Measurements from ENCODE around the gene BLM. TPM values are rescaled to one million over a fixed set of nuclear protein-coding genes. Genes with fewer than 3 reads are reported as not detected.

BLM gene
- total RNA-seq, 1 experiment from 2014 or later = 24.6 TPM

GRCh38 chr15:90857337-90857736 is 140.2 kb downstream of the BLM start:
- H3K9ac ChIP-seq (ENCODE audit: low read length) = no peak overlapping the region
- no peak overlapping the region for H3K27ac ChIP-seq (ENCODE audit: low read depth, low read length)
- DNase-seq (ENCODE audit: low read depth, low spot score) = no peak
- H3K4me1 ChIP-seq (ENCODE audit: control insufficient read depth in 1 of 2, insufficient read depth in 2 of 2, low read length in 2 of 2) = peaks cover 16 to 38% of the 10 kb centered on the region in 2 experiments
- ChIA-PET CTCF (no interaction called here), RAD21 (ENCODE audit: low non-redundant PET in 1 of 2, low total read pairs in 2 of 2, uncharacterized antibody in 2 of 2, unreplicated experiment in 2 of 2) (no interaction called here), POLR2A (no interaction called here)
- no TSS peak for BruUV-seq (replicated peaks)
- TF ChIP-seq CBX3 (IDR thresholded peaks at IDR 0.05; ENCODE audit: low read depth) = no peak
- no peak for TF ChIP-seq SRF (IDR thresholded peaks at IDR 0.05; ENCODE audit: low read depth)
- no peak for TF ChIP-seq YY1 (IDR thresholded peaks at IDR 0.05; ENCODE audit: extremely low read depth, insufficient replicate concordance, low read depth, low read length)
- TF ChIP-seq FOSL1 (IDR thresholded peaks at IDR 0.05; ENCODE audit: low read depth) = no peak
- TF ChIP-seq POLR2AphosphoS5 (IDR thresholded peaks at IDR 0.05; ENCODE audit: low read depth, low read length) = no peak
- TF ChIP-seq JUND (IDR thresholded peaks at IDR 0.05) = no peak
- H4K20me1 ChIP-seq (ENCODE audit: insufficient read depth) = no peaks in the 10 kb centered on the region
- no peak for ATAC-seq
- H3K4me3 ChIP-seq (replicated peaks in 1 of 2; ENCODE audit: low read depth in 1 of 2, low read length in 2 of 2) = no peak overlapping the region
- no peaks in the 10 kb centered on the region for H3K79me2 ChIP-seq (ENCODE audit: insufficient read depth, low read length)
- intact Hi-C loops (cut with micrococcal nuclease) = no loop called here
- no peak overlapping the region for H3K4me2 ChIP-seq (ENCODE audit: low read length)
- no peaks in the 10 kb centered on the region for H3K36me3 ChIP-seq (ENCODE audit: control insufficient read depth in 1 of 2, insufficient read depth in 2 of 2, low read length in 2 of 2)
- H3K9me3 ChIP-seq (ENCODE audit: control insufficient read depth in 1 of 2, insufficient read depth in 1 of 2, low read depth in 1 of 2, low read length in 2 of 2) = no peaks in the 10 kb centered on the region
- no peak overlapping the region for H2AFZ ChIP-seq (ENCODE audit: low read depth, low read length, poor library complexity, severe bottlenecking)
- H3K9me2 ChIP-seq (ENCODE audit: insufficient read depth) = no peaks in the 10 kb centered on the region
- peaks cover 8% of the 10 kb centered on the region; the same call in 1 of the 2 replicates for H3K27me3 ChIP-seq (ENCODE audit: insufficient read depth, low read length)

GRCh38 chr15:90857883-90858443 is 140.8 kb downstream of the BLM start:
- H3K9me3 ChIP-seq (ENCODE audit: control insufficient read depth in 1 of 2, insufficient read depth in 1 of 2, low read depth in 1 of 2, low read length in 2 of 2) = no peaks in the 10 kb centered on the region
- no TSS peak for BruUV-seq (replicated peaks)
- ChIA-PET POLR2A (no interaction called here), RAD21 (ENCODE audit: low non-redundant PET in 1 of 2, low total read pairs in 2 of 2, uncharacterized antibody in 2 of 2, unreplicated experiment in 2 of 2) (no interaction called here), CTCF (no interaction called here)
- H3K27ac ChIP-seq (ENCODE audit: low read depth, low read length) = no peak overlapping the region
- no peak overlapping the region for H3K4me2 ChIP-seq (ENCODE audit: low read length)
- H3K36me3 ChIP-seq (ENCODE audit: control insufficient read depth in 1 of 2, insufficient read depth in 2 of 2, low read length in 2 of 2) = no peaks in the 10 kb centered on the region
- H3K4me1 ChIP-seq (ENCODE audit: control insufficient read depth in 1 of 2, insufficient read depth in 2 of 2, low read length in 2 of 2) = peaks cover 16 to 33% of the 10 kb centered on the region in 2 experiments
- no peaks in the 10 kb centered on the region for H3K9me2 ChIP-seq (ENCODE audit: insufficient read depth)
- no peak for DNase-seq (ENCODE audit: low read depth, low spot score)
- H3K27me3 ChIP-seq (ENCODE audit: insufficient read depth, low read length) = peaks cover 8% of the 10 kb centered on the region; the same call in 1 of the 2 replicates
- ATAC-seq = no peak
- no peak overlapping the region for H3K4me3 ChIP-seq (replicated peaks in 1 of 2; ENCODE audit: low read depth in 1 of 2, low read length in 2 of 2)
- H4K20me1 ChIP-seq (ENCODE audit: insufficient read depth) = no peaks in the 10 kb centered on the region
- H3K79me2 ChIP-seq (ENCODE audit: insufficient read depth, low read length) = no peaks in the 10 kb centered on the region
- intact Hi-C loops (cut with micrococcal nuclease) = no loop called here
- H2AFZ ChIP-seq (ENCODE audit: low read depth, low read length, poor library complexity, severe bottlenecking) = no peak overlapping the region
- H3K9ac ChIP-seq (ENCODE audit: low read length) = no peak overlapping the region
- TF ChIP-seq REST (IDR thresholded peaks at IDR 0.05; ENCODE audit: low read depth) (no peak), EZH2 (IDR thresholded peaks at IDR 0.05) (no peak), ZFX (IDR thresholded peaks at IDR 0.05) (no peak), RAD21 (IDR thresholded peaks at IDR 0.05; ENCODE audit: low read depth) (no peak), TCF7L2 (IDR thresholded peaks at IDR 0.05; ENCODE audit: borderline replicate concordance, extremely low read depth, insufficient read depth, insufficient read length) (no peak), SP1 (IDR thresholded peaks at IDR 0.05; ENCODE audit: low read depth) (no peak), ATF3 (IDR thresholded peaks at IDR 0.05) (no peak), SIN3A (IDR thresholded peaks at IDR 0.05; ENCODE audit: low read depth) (no peak), ZBTB33 (IDR thresholded peaks at IDR 0.05; ENCODE audit: extremely low read depth, insufficient replicate concordance, low read length) (no peak), CEBPB (IDR thresholded peaks at IDR 0.05; ENCODE audit: low read depth) (no peak), POLR2A (IDR thresholded peaks at IDR 0.05; ENCODE audit: borderline replicate concordance, extremely low read depth, insufficient read depth, insufficient read length) (no peak), YY1 (IDR thresholded peaks at IDR 0.05; ENCODE audit: extremely low read depth, insufficient replicate concordance, low read depth, low read length) (no peak), EGR1 (IDR thresholded peaks at IDR 0.05; ENCODE audit: low read depth) (no peak)

Data from HCT116 (cell line).